ENCODE data around the gene MXD4.

DNA sequence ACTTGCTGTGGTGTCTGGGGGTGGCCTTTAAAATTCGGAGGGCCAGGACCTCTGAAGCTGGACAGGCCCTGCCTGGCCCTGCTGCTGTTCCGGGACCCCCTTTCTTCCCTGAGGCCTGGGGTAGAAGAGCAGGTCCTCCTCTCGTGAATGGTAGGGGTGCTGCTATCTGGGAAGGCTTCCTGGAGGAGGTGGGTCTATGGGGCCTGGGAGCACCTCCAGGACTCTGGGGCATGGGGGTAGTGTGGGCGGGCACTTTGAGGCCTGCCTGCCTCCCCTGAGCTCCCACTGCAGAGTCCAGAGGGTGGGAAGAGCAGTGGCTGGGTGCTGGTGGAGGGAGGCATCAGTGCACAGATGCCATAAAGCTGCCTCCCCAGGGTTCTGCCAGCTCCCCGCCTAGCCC lies 4.9 kb upstream of the MXD4 start:
- TF ChIP-seq ELF4 (IDR thresholded peaks at IDR 0.05) (no peak), FOXM1 (IDR thresholded peaks at IDR 0.05; ENCODE audit: borderline replicate concordance) (no peak)
